Stimulated activated naive CD8-positive, alpha-beta T cell treated with anti-CD3 and anti-CD28 coated beads, Interleukin-15, amount 100 ng/mL, for 72 hours (primary cell): ENCODE measurements around the gene DNAH1.
A peak's percentile ranks its signal among the peaks of the same experiment; 100 is the strongest.
"Not testable (repeated sequence)": the region's sequence is repeated elsewhere in the genome, so short reads cannot be mapped to it uniquely, and the experiment has no call there.

Experiments
- ATAC-seq: fragments of 150-1000 bp; cut with Tn5 transposase; 2 replicates; pipeline ENCODE4 v1.10.0; 2021; ENCODE audit warnings: mild to moderate bottlenecking, moderate library complexity
- DNase-seq, 2 donors: peaks; one replicate each; pipeline ENCODE4 v3.0.0; 2021 to 2022
- H3K27ac Mint-ChIP-seq, 2 donors: one replicate each; pipeline ENCODE4 v1.8.0; 2022; ENCODE audit warnings: mild to moderate bottlenecking in 2 of 2, mixed read lengths in 2 of 2, moderate library complexity in 2 of 2
- H3K27me3 Mint-ChIP-seq: one replicate; pipeline ENCODE4 v1.8.0; 2022; ENCODE audit warnings: mixed read lengths
- H3K4me1 Mint-ChIP-seq: one replicate; pipeline ENCODE4 v1.8.0; 2022; ENCODE audit warnings: mild to moderate bottlenecking, mixed read lengths
- H3K4me3 Mint-ChIP-seq, 2 donors: one replicate each; pipeline ENCODE4 v1.8.0; 2022; ENCODE audit warnings: mild to moderate bottlenecking in 2 of 2, mixed read lengths in 2 of 2, moderate library complexity in 1 of 2
- H3K9me3 Mint-ChIP-seq, 2 donors: one replicate each; pipeline ENCODE4 v1.8.0; 2022; ENCODE audit warnings: mixed read lengths in 2 of 2

DNAH1 gene

DNA sequence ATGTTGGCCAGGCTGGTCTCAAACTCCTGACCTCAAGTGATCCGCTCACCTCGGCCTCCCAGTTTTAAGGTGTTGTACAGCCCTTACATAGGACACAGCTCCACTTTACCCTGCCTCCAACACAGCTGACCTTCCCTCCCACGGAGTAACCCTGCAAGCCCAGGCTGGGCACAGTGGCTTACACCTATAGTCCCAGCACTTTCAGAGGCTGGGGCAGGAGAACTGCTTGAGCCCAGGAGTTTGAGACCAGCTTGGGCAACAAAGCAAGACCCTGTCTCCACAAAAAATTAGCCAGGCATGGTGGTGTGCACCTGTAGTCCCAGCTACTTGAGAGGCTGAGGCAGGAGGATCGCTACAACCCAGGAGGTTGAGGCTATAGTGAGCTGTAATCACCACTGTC lies 32.1 kb upstream of the DNAH1 start:
- ATAC-seq, H3K9me3 Mint-ChIP-seq, H3K27ac Mint-ChIP-seq, H3K27me3 Mint-ChIP-seq, DNase-seq: not testable (repeated sequence)
- Mint-ChIP-seq H3K4me1 (peaks cover 78% of the 10 kb centered on the region), H3K4me3 (peak overlapping the region; percentile 12 to 29)

DNA sequence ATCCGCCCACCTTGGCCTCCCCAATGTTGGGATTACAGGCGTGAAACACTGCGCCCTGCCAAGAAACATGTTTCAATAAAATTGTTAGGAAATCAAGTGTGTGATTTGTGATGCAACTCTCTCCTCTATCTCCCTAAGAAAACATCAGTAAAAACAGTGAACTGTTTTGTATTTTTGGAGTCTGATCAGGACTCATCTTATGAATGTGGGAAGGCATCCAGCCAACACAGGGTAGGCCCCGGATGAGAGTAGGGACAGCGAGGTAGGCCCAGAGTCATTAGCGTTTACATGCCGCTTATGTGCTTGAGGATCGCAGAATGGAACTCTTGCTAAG lies 29.4 kb upstream of the DNAH1 start:
- DNase-seq (no peak), ATAC-seq (no peak)
- Mint-ChIP-seq H3K27ac (peak overlapping the region; percentile 99 to 100), H3K9me3 (no peaks in the 10 kb centered on the region), H3K4me1 (peaks cover 72% of the 10 kb centered on the region), H3K4me3 (peak overlapping the region; percentile 83 to 97), H3K27me3 (no peaks in the 10 kb centered on the region)

DNA sequence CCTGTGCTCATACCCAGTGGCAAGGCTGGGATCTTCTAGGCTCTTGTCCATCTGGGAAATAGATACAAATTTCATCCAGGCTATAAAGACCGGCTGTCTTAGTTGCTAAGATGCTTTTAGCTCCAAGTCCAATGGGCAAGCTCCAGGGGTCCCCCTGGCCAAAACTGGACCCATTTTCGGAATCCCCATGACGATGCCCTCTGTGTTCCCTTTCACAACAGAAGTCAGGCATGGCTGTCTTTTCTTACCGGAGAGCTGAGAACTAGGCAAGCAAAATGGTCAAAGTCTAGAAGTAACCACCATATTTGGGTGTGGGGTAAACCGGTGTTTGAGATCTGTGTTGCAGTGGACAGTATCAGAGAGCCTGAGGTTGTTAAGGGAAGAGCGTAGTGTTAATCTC lies 27.4 kb upstream of the DNAH1 start:
- no peak for ATAC-seq
- Mint-ChIP-seq H3K4me1 (peaks cover 61% of the 10 kb centered on the region), H3K9me3 (no peaks in the 10 kb centered on the region), H3K27ac (peak overlapping the region; percentile 99 to 100), H3K27me3 (no peaks in the 10 kb centered on the region), H3K4me3 (peak overlapping the region; percentile 83 to 97)
- DNase-seq = no peak

DNA sequence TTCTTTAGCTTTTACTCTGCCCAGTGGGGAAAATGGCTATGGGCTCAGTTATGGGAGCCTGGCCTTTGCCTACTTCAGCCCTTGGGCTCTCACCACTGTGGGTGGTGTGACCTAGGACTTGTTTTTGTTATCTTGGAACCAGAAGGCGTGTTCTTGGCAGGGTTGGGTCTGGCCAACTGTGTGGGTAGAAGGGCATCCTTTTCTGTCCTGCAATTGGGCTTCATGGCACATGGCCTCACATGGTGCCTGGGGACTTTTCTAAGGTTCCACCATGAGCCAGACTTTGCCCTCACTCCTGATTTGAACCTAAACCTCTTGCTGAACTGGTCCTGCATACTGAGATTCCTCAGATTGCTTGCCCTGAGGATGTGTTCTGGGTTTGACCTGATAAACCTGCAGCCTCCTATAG lies 26.8 kb upstream of the DNAH1 start:
- Mint-ChIP-seq H3K4me1 (peaks cover 55% of the 10 kb centered on the region), H3K4me3 (peak overlapping the region in 1 of 2 donors; percentile 27), H3K9me3 (no peaks in the 10 kb centered on the region), H3K27me3 (no peaks in the 10 kb centered on the region), H3K27ac (peak overlapping the region in 1 of 2 donors; percentile 61)
- no peak for ATAC-seq
- no peak for DNase-seq

DNA sequence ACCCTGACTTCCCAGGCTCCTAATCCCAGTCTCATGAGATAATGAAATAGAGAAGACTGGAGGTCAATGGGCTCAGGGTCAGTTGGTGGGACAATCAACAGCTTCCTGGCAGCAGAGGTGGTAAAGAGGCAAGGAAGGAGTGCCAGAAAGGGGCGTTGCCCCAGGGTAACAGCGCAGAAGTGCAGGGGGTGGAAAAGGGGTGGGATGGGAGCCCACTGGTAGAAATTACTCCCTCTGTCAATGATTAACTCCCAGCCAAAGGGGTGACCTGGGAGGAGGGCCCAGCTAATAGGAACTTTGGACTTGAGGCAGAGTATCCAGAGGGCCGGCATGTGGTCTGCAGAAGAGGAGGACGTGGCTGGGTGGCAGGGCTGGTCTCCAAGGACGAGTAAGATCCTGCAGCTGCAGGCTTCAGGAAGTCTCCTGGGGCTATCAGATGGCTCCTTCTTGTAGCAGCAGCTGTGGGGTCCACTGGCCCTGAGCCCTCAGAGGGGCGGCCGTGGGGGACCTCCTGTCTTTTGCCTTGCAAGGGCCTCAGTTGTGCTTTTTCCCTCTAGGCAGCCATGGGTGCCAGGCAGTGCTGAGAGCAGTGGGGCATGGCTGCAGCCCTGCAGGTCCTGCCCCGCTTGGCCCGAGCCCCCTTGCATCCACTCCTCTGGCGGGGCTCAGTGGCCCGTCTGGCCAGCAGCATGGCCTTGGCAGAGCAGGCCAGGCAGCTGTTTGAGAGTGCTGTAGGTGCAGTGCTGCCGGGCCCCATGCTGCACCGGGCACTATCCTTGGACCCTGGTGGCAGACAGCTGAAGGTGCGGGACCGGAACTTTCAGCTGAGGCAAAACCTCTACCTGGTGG lies 26.1 kb upstream of the DNAH1 start:
- DNase-seq = no peak
- H3K4me1 Mint-ChIP-seq = peaks cover 49% of the 10 kb centered on the region
- H3K27ac Mint-ChIP-seq = no peak overlapping the region
- no peaks in the 10 kb centered on the region for H3K9me3 Mint-ChIP-seq
- H3K4me3 Mint-ChIP-seq = no peak overlapping the region
- no peak for ATAC-seq
- H3K27me3 Mint-ChIP-seq = no peaks in the 10 kb centered on the region

DNA sequence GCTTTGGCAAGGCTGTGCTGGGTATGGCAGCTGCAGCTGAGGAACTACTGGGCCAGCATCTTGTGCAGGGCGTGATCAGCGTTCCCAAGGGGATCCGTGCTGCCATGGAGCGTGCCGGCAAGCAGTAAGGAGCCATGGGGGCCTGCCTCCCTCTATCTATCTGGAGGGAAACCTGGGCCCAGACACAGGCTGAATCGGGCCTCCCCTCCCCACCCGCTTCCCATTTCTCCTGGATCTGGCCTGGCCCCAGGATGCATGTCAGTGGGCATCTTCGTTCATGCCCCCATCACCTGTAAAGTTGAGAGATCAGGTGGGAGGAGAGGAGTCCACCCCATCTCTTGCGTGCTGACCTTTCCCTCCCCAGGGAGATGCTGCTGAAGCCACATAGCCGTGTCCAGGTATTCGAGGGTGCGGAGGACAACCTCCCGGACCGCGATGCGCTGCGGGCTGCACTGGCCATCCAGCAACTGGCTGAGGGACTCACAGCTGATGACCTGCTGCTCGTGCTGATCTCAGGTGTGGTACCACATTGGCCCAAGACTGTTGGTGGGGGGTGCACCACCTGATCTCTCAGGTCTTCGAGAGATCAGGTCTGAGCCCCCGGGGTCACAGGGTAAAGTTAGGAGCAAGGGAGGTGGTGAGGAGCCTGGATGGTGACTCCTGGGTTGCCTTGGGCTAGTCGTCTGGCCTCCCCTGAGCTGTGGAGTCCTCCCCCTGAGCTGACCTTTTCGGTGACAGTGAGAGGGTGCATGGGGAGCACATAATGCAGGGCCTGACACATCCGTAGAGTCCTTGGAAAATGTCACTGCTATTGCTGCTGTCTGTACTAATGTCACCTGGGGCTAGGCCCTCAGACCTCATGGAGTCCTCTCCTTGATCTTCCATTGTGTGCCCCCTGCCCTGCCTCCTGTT lies 25.3 kb upstream of the DNAH1 start:
- no peak for ATAC-seq
- no peak overlapping the region for H3K27ac Mint-ChIP-seq
- H3K27me3 Mint-ChIP-seq = no peaks in the 10 kb centered on the region
- DNase-seq = no peak
- no peak overlapping the region for H3K4me3 Mint-ChIP-seq
- H3K4me1 Mint-ChIP-seq = peaks cover 43% of the 10 kb centered on the region
- H3K9me3 Mint-ChIP-seq = no peaks in the 10 kb centered on the region

DNA sequence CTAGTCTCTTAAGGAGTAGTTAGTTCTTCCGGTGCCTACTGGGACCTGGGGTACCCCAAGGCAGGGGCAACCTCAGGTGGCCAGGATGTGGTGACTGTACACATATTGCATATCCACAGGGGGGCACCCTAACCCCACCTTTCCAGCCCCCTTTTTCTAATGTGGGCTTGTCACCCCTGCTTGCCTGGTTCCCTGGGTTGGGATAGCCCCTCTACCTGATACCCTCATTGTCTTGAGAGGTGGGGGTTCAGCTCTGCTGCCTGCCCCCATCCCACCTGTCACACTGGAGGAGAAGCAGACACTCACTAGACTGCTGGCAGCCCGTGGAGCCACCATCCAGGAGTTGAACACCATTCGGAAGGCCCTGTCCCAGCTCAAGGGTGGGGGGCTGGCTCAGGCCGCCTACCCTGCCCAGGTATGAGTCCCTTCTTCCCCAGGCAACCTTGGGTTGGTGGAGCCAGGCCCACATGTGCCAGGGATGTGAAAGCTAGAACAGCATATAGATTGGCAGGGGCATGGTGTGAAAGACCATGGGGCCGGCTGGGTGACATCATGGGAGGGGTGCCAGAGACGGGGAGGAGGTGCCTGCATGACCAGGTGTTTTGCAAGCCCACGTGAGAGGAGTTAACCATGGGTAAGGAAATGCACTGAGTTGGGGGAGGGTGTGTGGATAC lies 24.5 kb upstream of the DNAH1 start:
- peak; percentile 32 for ATAC-seq
- H3K4me1 Mint-ChIP-seq = peaks cover 45% of the 10 kb centered on the region
- H3K27ac Mint-ChIP-seq = no peak overlapping the region
- H3K27me3 Mint-ChIP-seq = no peaks in the 10 kb centered on the region
- no peaks in the 10 kb centered on the region for H3K9me3 Mint-ChIP-seq
- no peak overlapping the region for H3K4me3 Mint-ChIP-seq
- peak; percentile 55 to 64 for DNase-seq

DNA sequence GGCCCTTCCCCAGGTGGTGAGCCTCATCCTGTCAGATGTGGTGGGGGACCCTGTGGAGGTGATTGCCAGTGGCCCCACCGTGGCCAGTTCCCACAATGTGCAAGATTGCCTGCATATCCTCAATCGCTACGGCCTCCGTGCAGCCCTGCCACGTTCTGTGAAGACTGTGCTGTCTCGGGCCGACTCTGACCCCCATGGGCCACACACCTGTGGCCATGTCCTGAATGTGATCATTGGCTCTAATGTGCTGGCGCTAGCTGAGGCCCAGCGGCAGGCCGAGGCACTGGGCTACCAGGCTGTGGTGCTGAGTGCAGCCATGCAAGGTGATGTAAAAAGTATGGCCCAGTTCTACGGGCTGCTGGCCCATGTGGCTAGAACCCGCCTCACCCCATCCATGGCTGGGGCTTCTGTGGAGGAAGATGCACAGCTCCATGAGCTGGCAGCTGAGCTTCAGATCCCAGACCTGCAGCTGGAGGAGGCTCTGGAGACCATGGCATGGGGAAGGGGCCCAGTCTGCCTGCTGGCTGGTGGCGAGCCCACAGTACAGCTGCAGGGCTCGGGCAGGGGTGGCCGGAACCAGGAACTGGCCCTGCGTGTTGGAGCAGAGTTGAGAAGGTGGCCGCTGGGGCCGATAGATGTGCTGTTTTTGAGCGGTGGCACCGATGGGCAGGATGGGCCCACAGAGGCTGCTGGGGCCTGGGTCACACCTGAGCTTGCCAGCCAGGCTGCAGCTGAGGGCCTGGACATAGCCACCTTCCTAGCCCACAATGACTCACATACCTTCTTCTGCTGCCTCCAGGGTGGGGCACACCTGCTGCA lies 23.7 kb upstream of the DNAH1 start:
- no peak overlapping the region for H3K4me3 Mint-ChIP-seq
- peak overlapping the region in 1 of 2 donors; percentile 62 for H3K27ac Mint-ChIP-seq
- no peaks in the 10 kb centered on the region for H3K27me3 Mint-ChIP-seq

DNA sequence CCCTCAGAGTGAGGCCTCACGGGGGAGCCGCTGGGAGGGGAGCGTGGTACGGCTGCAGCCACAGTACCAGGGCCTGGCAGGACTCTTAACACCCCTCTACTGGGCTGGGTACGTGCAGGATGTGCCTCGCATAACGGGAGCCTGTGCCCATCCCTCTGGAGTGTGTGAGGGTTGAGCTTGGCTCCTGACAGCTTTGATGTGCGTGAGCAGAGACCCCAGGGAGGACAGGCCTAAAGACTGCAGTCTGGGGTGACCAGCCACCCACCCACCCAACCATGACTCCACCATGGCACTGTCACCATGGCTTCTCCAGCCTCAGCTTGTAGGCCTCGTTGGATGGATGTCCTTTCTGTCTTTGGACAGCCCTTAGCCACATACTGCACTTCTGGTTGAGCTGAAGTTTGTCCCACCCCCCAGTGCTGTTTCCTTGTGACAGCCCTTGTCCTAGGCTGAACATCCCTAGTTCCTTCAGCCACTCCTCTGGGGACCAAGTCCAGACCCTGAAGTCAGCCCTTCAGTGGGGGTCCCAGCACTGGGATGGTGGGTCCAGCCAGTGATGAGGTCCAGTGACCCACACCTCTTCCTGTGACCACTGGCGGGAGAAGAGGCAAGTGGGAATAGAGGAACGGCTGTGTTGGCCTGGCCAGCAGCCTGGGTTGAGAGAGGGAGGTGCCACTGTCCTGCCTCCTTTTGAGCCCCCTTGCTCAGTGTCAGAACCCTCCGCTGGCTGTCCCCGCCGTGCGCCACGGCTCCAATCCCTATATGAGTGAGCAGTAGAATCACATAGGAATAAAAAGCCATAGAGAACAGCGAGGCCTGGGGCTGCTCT lies 22.4 kb upstream of the DNAH1 start:
- Mint-ChIP-seq H3K4me1 (peaks cover 52% of the 10 kb centered on the region), H3K4me3 (no peak overlapping the region), H3K9me3 (no peaks in the 10 kb centered on the region), H3K27ac (no peak overlapping the region), H3K27me3 (no peaks in the 10 kb centered on the region)
- ATAC-seq (no peak), DNase-seq (no peak)

More for the DNA sequence above, 23.7 kb upstream of the DNAH1 start:
- DNase-seq = no peak
- Mint-ChIP-seq H3K4me1 (peaks cover 43% of the 10 kb centered on the region), H3K9me3 (no peaks in the 10 kb centered on the region)
- no peak for ATAC-seq

DNA sequence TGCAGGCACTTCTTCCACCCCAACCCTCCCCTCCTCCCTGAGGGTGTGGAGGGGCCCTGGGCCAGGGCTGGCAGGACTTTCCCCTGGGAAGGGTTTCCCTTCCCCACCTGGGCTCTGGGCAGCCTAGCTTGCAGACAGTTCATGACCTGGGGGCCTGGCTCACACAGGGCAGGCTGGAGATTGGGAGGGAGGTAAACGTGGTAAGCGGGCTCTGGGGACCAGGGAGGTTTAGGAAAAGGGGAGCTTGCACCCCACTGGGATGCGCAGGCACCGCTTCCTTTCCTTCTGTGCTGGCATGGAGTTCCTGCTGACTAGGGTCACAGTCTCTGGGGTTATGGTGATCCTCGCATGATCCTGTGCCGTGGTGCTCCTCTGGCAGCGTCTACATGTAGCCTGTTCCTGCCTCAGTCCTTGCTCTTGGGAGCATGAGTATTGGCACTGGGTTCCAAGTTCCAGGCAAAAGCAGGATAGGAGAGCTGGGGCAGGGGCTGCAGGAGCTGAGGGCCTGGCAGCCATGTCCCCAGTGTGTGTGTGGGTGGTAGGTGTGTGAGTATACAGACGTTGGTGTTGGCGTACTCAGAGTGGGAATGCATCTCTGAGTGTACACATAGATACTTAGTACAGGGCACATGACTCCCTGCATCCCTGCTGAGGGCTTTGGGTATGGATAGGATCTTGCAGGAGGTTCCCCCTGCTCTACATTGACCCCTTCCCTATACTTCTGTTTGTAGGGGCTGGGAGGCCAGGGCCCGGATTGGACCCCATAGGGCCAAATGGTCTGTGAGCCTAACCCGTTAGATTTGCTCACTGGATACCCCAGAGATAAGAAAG lies 21.6 kb upstream of the DNAH1 start:
- no peaks in the 10 kb centered on the region for H3K27me3 Mint-ChIP-seq
- DNase-seq (no peak), ATAC-seq (no peak)
- H3K4me3 Mint-ChIP-seq = no peak overlapping the region
- H3K4me1 Mint-ChIP-seq = peaks cover 52% of the 10 kb centered on the region
- no peak overlapping the region for H3K27ac Mint-ChIP-seq
- H3K9me3 Mint-ChIP-seq = no peaks in the 10 kb centered on the region

DNA sequence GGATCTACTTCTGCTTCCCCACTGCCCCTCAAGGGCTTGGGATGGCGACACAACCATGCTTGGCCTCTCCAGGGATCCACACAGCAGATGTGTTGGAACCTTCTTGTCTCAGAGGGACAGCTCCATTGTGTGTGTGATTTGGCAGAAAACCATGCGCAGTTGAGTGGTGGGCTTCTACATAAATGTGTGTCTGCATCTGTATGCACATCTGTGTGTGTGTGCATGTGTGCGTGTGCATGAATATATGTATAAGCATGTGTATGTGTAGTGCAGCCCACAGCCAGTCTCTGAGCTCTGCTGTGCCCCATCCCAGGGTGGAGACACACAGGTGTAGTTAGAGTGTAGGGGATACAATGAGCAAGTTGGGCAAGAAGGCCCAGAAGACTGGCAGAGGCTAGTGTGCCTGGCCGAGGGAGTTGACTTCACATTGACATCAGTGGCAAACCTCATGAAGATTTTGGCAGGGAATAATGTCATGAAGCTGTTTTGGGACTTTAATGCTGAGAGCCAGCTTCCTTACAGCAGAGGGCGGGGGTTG lies 20.4 kb upstream of the DNAH1 start:
- Mint-ChIP-seq H3K27me3 (no peaks in the 10 kb centered on the region), H3K4me1 (peaks cover 49% of the 10 kb centered on the region), H3K9me3 (no peaks in the 10 kb centered on the region), H3K4me3 (no peak overlapping the region), H3K27ac (no peak overlapping the region)
- ATAC-seq = no peak
- DNase-seq = no peak

DNA sequence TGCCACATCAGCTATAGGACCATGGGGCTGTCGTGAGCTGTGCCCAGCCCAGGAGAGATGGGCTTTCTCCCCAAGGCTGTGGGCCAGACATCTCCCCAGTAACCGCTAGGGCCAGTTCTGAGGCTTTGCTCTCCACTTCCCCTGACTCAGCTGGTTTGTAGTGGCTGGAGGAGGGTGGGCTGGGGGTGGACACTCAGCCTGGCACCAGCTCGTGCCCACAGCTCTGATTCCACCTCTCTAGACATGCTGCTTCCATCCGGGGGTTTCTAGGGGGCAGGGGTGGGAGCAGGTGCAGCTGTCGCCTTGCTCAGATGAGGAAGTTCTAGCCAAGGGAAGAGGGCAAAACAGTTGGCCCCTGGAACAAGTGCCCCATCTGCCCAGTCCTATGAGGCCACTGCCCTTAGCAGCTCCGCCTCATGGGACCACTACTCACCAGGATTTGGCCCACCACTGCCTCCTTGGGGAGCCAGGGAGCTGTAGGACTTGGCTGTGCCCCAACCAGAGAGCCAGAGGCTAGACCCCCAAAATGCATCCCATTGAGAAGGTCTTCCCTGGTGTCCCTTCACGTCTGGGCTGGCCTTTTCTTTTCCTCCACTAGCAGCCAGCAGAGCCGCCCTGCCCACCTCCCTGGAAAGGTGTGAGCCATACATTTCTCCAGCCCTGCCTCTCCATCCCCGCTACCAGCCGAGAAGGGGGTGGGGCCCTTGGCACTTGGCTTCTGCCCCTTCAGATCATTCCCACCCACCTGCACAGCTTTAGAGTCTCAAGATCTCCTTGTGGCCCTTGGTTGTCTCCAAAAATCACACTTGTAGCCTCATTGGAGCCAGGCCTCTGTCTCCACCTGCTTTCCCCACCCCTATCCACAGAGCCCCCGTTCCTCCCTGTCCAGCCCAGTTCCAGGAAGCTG lies 18.6 kb upstream of the DNAH1 start:
- Mint-ChIP-seq H3K4me3 (no peak overlapping the region), H3K27me3 (no peaks in the 10 kb centered on the region), H3K4me1 (peaks cover 35% of the 10 kb centered on the region), H3K27ac (peak overlapping the region; percentile 19 to 59), H3K9me3 (no peaks in the 10 kb centered on the region)
- DNase-seq (no peak), ATAC-seq (no peak)
